PC-3 (cell line): ENCODE data around the gene SLC39A10.

Experiments used
- EZH2 ChIP-seq: fragments of 300-600 bp; sonication (generic); IDR thresholded peaks from one replicate; pipeline ENCODE4 v1.6.1; 2017; ENCODE audit warnings: antibody characterized with exemption, mild to moderate bottlenecking, low read length; ENCODE audit not compliant: unreplicated experiment
- EZH2phosphoT487 ChIP-seq: fragments of 300-600 bp; sonication (generic); IDR thresholded peaks from 2 replicates; pipeline ENCODE4 v1.6.1; 2018; ENCODE audit warnings: mild to moderate bottlenecking, antibody characterized with exemption, low read length, borderline replicate concordance
- TF ChIP-seq, protein P1 (sequence below): fragments of 300-600 bp; sonication (generic); conservative IDR thresholded peaks from 2 replicates; pipeline ENCODE4 v1.5.1; 2017; ENCODE audit warnings: antibody characterized with exemption, low read depth, mild to moderate bottlenecking, low read length

DNA sequence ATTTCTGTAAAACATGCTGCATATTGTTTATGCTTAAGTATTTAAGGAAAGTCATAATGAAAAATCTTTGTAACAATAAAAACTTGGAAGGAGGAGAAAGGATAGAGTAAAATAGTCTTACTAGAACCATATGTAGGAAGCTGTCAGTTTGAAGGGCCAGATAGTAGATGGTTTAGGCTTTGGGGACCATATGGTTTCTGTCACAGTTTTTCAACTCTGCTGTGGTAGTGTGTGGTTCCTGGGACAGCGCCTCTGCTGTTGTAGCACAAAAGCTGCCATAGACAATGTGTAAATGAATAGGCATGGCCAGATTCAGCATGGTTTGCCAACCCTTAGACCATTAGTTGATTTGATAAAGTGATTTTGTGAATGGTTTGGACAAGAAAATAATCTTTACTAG lies 75.5 kb downstream of the SLC39A10 start:
- TF ChIP-seq, protein P1, sequence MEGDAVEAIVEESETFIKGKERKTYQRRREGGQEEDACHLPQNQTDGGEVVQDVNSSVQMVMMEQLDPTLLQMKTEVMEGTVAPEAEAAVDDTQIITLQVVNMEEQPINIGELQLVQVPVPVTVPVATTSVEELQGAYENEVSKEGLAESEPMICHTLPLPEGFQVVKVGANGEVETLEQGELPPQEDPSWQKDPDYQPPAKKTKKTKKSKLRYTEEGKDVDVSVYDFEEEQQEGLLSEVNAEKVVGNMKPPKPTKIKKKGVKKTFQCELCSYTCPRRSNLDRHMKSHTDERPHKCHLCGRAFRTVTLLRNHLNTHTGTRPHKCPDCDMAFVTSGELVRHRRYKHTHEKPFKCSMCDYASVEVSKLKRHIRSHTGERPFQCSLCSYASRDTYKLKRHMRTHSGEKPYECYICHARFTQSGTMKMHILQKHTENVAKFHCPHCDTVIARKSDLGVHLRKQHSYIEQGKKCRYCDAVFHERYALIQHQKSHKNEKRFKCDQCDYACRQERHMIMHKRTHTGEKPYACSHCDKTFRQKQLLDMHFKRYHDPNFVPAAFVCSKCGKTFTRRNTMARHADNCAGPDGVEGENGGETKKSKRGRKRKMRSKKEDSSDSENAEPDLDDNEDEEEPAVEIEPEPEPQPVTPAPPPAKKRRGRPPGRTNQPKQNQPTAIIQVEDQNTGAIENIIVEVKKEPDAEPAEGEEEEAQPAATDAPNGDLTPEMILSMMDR: no peak
- TF ChIP-seq EZH2phosphoT487: no peak
- TF ChIP-seq EZH2: no peak
